MM.1S (cell line): ENCODE results near the gene CCDC171.

Experiments used
- DNase-seq: peaks from one replicate; pipeline ENCODE4 v3.0.0-alpha.2; 2015
- H2AFZ ChIP-seq: fragments of 300-600 bp; sonication (generic); 2 replicates; pipeline ENCODE4 v1.6.0; 2016; ENCODE audit warnings: antibody characterized with exemption, low read length
- H3F3A ChIP-seq: fragments of 300-600 bp; sonication (generic); 2 replicates; pipeline ENCODE4 v1.6.1; 2016; ENCODE audit warnings: mild to moderate bottlenecking, antibody characterized with exemption, low read length, moderate library complexity, mixed read lengths; ENCODE audit not compliant: insufficient read depth
- H3K27ac ChIP-seq: fragments of 300-600 bp; sonication (generic); 2 replicates; pipeline ENCODE4 v1.5.1; 2016; ENCODE audit warnings: mild to moderate bottlenecking, low read length
- H3K27me3 ChIP-seq: fragments of 300-600 bp; sonication (generic); replicated peaks from 2 replicates; pipeline ENCODE4 v1.6.0; 2016; ENCODE audit warnings: low read length; ENCODE audit not compliant: insufficient read depth
- H3K36me3 ChIP-seq: fragments of 300-600 bp; sonication (generic); replicated peaks from 2 replicates; pipeline ENCODE4 v1.6.1; 2016; ENCODE audit warnings: mild to moderate bottlenecking, low read length, mixed read lengths; ENCODE audit not compliant: insufficient read depth
- H3K4me1 ChIP-seq: fragments of 300-600 bp; sonication (generic); 2 replicates; pipeline ENCODE4 v1.6.1; 2016; ENCODE audit warnings: low read length, mixed read lengths
- H3K4me2 ChIP-seq: fragments of 300-600 bp; sonication (generic); 2 replicates; pipeline ENCODE4 v1.6.0; 2016; ENCODE audit warnings: low read depth, low read length
- H3K4me3 ChIP-seq: fragments of 300-600 bp; sonication (generic); 2 replicates; pipeline ENCODE4 v1.5.1; 2016; ENCODE audit warnings: low read length, mixed read lengths
- H3K79me2 ChIP-seq: fragments of 300-600 bp; sonication (generic); 2 replicates; pipeline ENCODE4 v1.6.1; 2016; ENCODE audit warnings: mixed run types, low read length, mixed read lengths
- H3K9ac ChIP-seq: fragments of 300-600 bp; sonication (generic); 2 replicates; pipeline ENCODE4 v1.6.1; 2016; ENCODE audit warnings: low read length, mixed read lengths
- H3K9me2 ChIP-seq: fragments of 300-600 bp; sonication (generic); replicated peaks from 2 replicates; pipeline ENCODE4 v1.6.1; 2016; ENCODE audit warnings: mild to moderate bottlenecking, low read length, mixed read lengths; ENCODE audit not compliant: insufficient read depth
- H3K9me3 ChIP-seq: fragments of 300-600 bp; sonication (generic); replicated peaks from 2 replicates; pipeline ENCODE4 v1.6.1; 2016; ENCODE audit warnings: mild to moderate bottlenecking, low read length, mixed read lengths; ENCODE audit not compliant: insufficient read depth
- H4K20me1 ChIP-seq: fragments of 300-600 bp; sonication (generic); 2 replicates; pipeline ENCODE4 v1.6.1; 2016; ENCODE audit warnings: mild to moderate bottlenecking, low read length, moderate library complexity, mixed read lengths; ENCODE audit not compliant: insufficient read depth
- CTCF ChIP-seq: fragments of 300-600 bp; sonication (generic); IDR thresholded peaks from 2 replicates; pipeline ENCODE4 v1.5.1; 2016; ENCODE audit warnings: antibody characterized with exemption, low read length, mixed read lengths
- EZH2 ChIP-seq: fragments of 300-600 bp; sonication (generic); optimal IDR thresholded peaks from 2 replicates; pipeline ENCODE3; 2017; ENCODE audit warnings: low read depth, mild to moderate bottlenecking, antibody characterized with exemption, low read length, mixed read lengths
- EZH2phosphoT487 ChIP-seq: fragments of 300-600 bp; sonication (generic); IDR thresholded peaks from 2 replicates; pipeline ENCODE4 v1.6.1; 2018; ENCODE audit warnings: antibody characterized with exemption, low read length

The CCDC171 gene

GRCh38 chr9:15641291-15641690, 88.4 kb downstream of the CCDC171 start:
- Histone ChIP-seq H3K27ac (no peak overlapping the region), H3K9me2 (no peaks in the 10 kb centered on the region), H3K36me3 (no peaks in the 10 kb centered on the region), H2AFZ (no peak overlapping the region), H3K27me3 (no peaks in the 10 kb centered on the region), H3K4me1 (no peaks in the 10 kb centered on the region), H3K4me2 (no peak overlapping the region), H3K79me2 (no peaks in the 10 kb centered on the region), H4K20me1 (no peaks in the 10 kb centered on the region), H3K9ac (no peak overlapping the region), H3K9me3 (no peaks in the 10 kb centered on the region), H3K4me3 (no peak overlapping the region), H3F3A (no peaks in the 10 kb centered on the region)
- TF ChIP-seq EZH2 (no peak), CTCF (no peak), EZH2phosphoT487 (no peak)
- DNase-seq = no peak

GRCh38 chr9:15642369-15642962, 89.6 kb downstream of the CCDC171 start:
- H3K79me2 ChIP-seq = no peaks in the 10 kb centered on the region
- no peak overlapping the region for H3K4me2 ChIP-seq
- H3K36me3 ChIP-seq = no peaks in the 10 kb centered on the region
- no peaks in the 10 kb centered on the region for H4K20me1 ChIP-seq
- no peaks in the 10 kb centered on the region for H3K9me3 ChIP-seq
- no peaks in the 10 kb centered on the region for H3K27me3 ChIP-seq
- H2AFZ ChIP-seq = no peak overlapping the region
- H3F3A ChIP-seq = no peaks in the 10 kb centered on the region
- no peaks in the 10 kb centered on the region for H3K9me2 ChIP-seq
- H3K4me1 ChIP-seq = no peaks in the 10 kb centered on the region
- peak; percentile 29 for TF ChIP-seq CTCF
- TF ChIP-seq EZH2 = no peak
- TF ChIP-seq EZH2phosphoT487 = no peak
- no peak overlapping the region for H3K9ac ChIP-seq
- no peak overlapping the region for H3K4me3 ChIP-seq
- no peak overlapping the region for H3K27ac ChIP-seq
- peak; percentile 14 for DNase-seq

- H3K79me2 ChIP-seq = no peaks in the 10 kb centered on the region
- TF ChIP-seq EZH2 = no peak
- no peak for TF ChIP-seq CTCF
- TF ChIP-seq EZH2phosphoT487 = no peak
- H3K4me2 ChIP-seq = no peak overlapping the region
- no peaks in the 10 kb centered on the region for H3K27me3 ChIP-seq
- no peak overlapping the region for H2AFZ ChIP-seq
- 0 out of 2 replicates have a peak, but pooled peaks cover 5% of the 10 kb centered on the region for H3K4me1 ChIP-seq
- no peaks in the 10 kb centered on the region for H4K20me1 ChIP-seq
- no peak overlapping the region for H3K9ac ChIP-seq
- H3K4me3 ChIP-seq = no peak overlapping the region
- no peaks in the 10 kb centered on the region for H3K36me3 ChIP-seq
- no peaks in the 10 kb centered on the region for H3K9me3 ChIP-seq
- no peaks in the 10 kb centered on the region for H3K9me2 ChIP-seq
- DNase-seq = no peak
- no peak overlapping the region for H3K27ac ChIP-seq
- no peaks in the 10 kb centered on the region for H3F3A ChIP-seq
Observed at GRCh38 chr9:15670246-15670645, 117.4 kb downstream of the CCDC171 start.
